Left lung (tissue), 14 donors: Measurements from ENCODE around the gene MAPT. TPM values are rescaled to one million over a fixed set of nuclear protein-coding genes. Genes with fewer than 3 reads are reported as not detected.

Experiments used
- ATAC-seq: fragments of 200-7000 bp; cut with Tn5 transposase; one replicate; pipeline ENCODE4 v1.9.1; 2020; ENCODE audit warnings: moderate library complexity
- DNase-seq, 4 donors: peaks; one replicate each; pipeline ENCODE4 v3.0.0-alpha.2; 2013 to 2020
- H3K27ac ChIP-seq, 2 donors: fragments of 200-600 bp; sonication (generic) in 1 of 2; one replicate each; pipeline versions ENCODE4 v1.5.0 to v1.8.0; 2020 to 2021
- H3K27me3 ChIP-seq, 2 donors: fragments of 200-600 bp; sonication (generic) in 1 of 2; one replicate each; pipeline versions ENCODE4 v1.5.0 to v1.8.0; 2020 to 2021
- H3K36me3 ChIP-seq, 2 donors: fragments of 200-600 bp; sonication (generic) in 1 of 2; one replicate each; pipeline versions ENCODE4 v1.5.0 to v1.8.0; 2020 to 2021
- H3K4me1 ChIP-seq, 2 donors: fragments of 200-600 bp; one replicate each; pipeline ENCODE4 v1.8.0; 2021
- H3K4me3 ChIP-seq, 2 donors: fragments of 200-600 bp; sonication (generic) in 1 of 2; one replicate each; pipeline versions ENCODE4 v1.5.0 to v1.8.0; 2020 to 2021; ENCODE audit warnings: mild to moderate bottlenecking in 1 of 2
- H3K9me3 ChIP-seq, 2 donors: fragments of 200-600 bp; sonication (generic) in 1 of 2; one replicate each; pipeline versions ENCODE4 v1.5.0 to v1.8.0; 2020 to 2021
- intact Hi-C, 2 donors: fragments of 100-400 bp; cut with DNase I; formaldehyde crosslinking; loops; one replicate each; pipeline versions ENCODE4 v1.11.2 to v1.14.2; 2022
- long read RNA-seq, 12 donors: library from polyadenylated mRNA in 2 of 12; unstranded in 2 of 12; transcript quantifications; one replicate each; pipeline ENCODE4 v2.0.0 and lab custom pipeline, GENCODE V29; 2019 to 2026
- polyA plus RNA-seq, 6 donors: library from polyadenylated mRNA; unstranded; fragments of 120-200 nt; gene quantifications; one replicate each; pipeline ENCODE4 v1.2.1, GENCODE V29; 2013; ENCODE audit not compliant: insufficient read length in 6 of 6
- total RNA-seq, 2 donors: library from RNA; stranded (reverse); fragmentation: NEBNext Ultra II Directional; extraction: Animal tissue kit (Norgen Biotek cat#: 25700); gene quantifications; one replicate each; pipeline ENCODE4 v1.2.1, GENCODE V29; 2021
- TF ChIP-seq, protein P1 (sequence below), 2 donors: fragments of 200-600 bp; sonication (generic) in 1 of 2; IDR thresholded peaks; one replicate each; pipeline versions ENCODE4 v1.5.0 to v1.8.0; 2021; ENCODE audit warnings: antibody characterized with exemption in 2 of 2
- donor health status: DM: no; HTN: yes; CAD: no.
- donor health status: DM: no; HTN: no; CAD: no.

MAPT gene
- total RNA-seq: 1 to 10 TPM in 1 of 2 donors, under 1 TPM in 1; 0.99 to 1.9 TPM
- 1 to 10 TPM; 4.0 to 7.7 (median 5.9) TPM for polyA plus RNA-seq
- long read RNA-seq, donor 1, full-length matches to known transcripts: 1 of 1 reads
- long read RNA-seq, donor 1, partial matches to known transcripts: 0 of 1 reads
- long read RNA-seq, donor 1, other reads (novel, unspliced or antisense): 0 of 1 reads
- long read RNA-seq, donor 2: 0 reads
- long read RNA-seq, donor 3, full-length matches to known transcripts: 1 of 1 reads
- long read RNA-seq, donor 3, partial matches to known transcripts: 0 of 1 reads
- long read RNA-seq, donor 3, other reads (novel, unspliced or antisense): 0 of 1 reads
- long read RNA-seq, donor 4, partial matches to known transcripts: 0 of 1 reads
- long read RNA-seq, donor 4, other reads (novel, unspliced or antisense): 1 of 1 reads
- long read RNA-seq, donor 5, full-length matches to known transcripts: 2 of 2 reads
- long read RNA-seq, donor 5, partial matches to known transcripts: 0 of 2 reads
- long read RNA-seq, donor 5, other reads (novel, unspliced or antisense): 0 of 2 reads
- long read RNA-seq, donor 6: 0 reads
- long read RNA-seq, donor 7, full-length matches to known transcripts: 1 of 1 reads
- long read RNA-seq, donor 7, partial matches to known transcripts: 0 of 1 reads
- long read RNA-seq, donor 7, other reads (novel, unspliced or antisense): 0 of 1 reads
- long read RNA-seq, donor 8, full-length matches to known transcripts: 2 of 2 reads
- long read RNA-seq, donor 8, partial matches to known transcripts: 0 of 2 reads
- long read RNA-seq, donor 8, other reads (novel, unspliced or antisense): 0 of 2 reads
- long read RNA-seq, donor 9: 0 reads
- long read RNA-seq, donor 10, partial matches to known transcripts: 0 of 1 reads
- long read RNA-seq, donor 10, other reads (novel, unspliced or antisense): 1 of 1 reads
- long read RNA-seq, donor 11: 0 reads
- long read RNA-seq, donor 12: 0 reads

DNA sequence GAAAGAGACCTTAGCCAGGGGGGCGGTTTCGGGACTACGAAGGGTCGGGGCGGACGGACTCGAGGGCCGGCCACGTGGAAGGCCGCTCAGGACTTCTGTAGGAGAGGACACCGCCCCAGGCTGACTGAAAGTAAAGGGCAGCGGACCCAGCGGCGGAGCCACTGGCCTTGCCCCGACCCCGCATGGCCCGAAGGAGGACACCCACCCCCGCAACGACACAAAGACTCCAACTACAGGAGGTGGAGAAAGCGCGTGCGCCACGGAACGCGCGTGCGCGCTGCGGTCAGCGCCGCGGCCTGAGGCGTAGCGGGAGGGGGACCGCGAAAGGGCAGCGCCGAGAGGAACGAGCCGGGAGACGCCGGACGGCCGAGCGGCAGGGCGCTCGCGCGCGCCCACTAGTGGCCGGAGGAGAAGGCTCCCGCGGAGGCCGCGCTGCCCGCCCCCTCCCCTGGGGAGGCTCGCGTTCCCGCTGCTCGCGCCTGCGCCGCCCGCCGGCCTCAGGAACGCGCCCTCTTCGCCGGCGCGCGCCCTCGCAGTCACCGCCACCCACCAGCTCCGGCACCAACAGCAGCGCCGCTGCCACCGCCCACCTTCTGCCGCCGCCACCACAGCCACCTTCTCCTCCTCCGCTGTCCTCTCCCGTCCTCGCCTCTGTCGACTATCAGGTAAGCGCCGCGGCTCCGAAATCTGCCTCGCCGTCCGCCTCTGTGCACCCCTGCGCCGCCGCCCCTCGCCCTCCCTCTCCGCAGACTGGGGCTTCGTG is at the start of gene MAPT:
TSS of gene MAPT (plus strand) at position 533 of the 763 bp plus-strand sequence. CDS start 67,784 bp downstream, outside the sequence.
- DNase-seq: peak; percentile 90 to 97 (median 94)
- no peaks in the 10 kb centered on the region for H3K9me3 ChIP-seq
- H3K27me3 ChIP-seq: peaks cover 40 to 88% of the 10 kb centered on the region in 2 donors
- ATAC-seq: peak; percentile 99
- peaks cover 9 to 33% of the 10 kb centered on the region in 2 donors for H3K4me1 ChIP-seq
- TF ChIP-seq, protein P1, sequence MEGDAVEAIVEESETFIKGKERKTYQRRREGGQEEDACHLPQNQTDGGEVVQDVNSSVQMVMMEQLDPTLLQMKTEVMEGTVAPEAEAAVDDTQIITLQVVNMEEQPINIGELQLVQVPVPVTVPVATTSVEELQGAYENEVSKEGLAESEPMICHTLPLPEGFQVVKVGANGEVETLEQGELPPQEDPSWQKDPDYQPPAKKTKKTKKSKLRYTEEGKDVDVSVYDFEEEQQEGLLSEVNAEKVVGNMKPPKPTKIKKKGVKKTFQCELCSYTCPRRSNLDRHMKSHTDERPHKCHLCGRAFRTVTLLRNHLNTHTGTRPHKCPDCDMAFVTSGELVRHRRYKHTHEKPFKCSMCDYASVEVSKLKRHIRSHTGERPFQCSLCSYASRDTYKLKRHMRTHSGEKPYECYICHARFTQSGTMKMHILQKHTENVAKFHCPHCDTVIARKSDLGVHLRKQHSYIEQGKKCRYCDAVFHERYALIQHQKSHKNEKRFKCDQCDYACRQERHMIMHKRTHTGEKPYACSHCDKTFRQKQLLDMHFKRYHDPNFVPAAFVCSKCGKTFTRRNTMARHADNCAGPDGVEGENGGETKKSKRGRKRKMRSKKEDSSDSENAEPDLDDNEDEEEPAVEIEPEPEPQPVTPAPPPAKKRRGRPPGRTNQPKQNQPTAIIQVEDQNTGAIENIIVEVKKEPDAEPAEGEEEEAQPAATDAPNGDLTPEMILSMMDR (IDR thresholded peaks at IDR 0.05): peak; percentile 93 to 96
- no peaks in the 10 kb centered on the region for H3K36me3 ChIP-seq
- H3K4me3 ChIP-seq: peak within 1 kb of the TSS; percentile 59 to 65
- intact Hi-C loops: no loop called here
- peak within 1 kb of the TSS in 1 of 2 donors; percentile 13 for H3K27ac ChIP-seq

DNA sequence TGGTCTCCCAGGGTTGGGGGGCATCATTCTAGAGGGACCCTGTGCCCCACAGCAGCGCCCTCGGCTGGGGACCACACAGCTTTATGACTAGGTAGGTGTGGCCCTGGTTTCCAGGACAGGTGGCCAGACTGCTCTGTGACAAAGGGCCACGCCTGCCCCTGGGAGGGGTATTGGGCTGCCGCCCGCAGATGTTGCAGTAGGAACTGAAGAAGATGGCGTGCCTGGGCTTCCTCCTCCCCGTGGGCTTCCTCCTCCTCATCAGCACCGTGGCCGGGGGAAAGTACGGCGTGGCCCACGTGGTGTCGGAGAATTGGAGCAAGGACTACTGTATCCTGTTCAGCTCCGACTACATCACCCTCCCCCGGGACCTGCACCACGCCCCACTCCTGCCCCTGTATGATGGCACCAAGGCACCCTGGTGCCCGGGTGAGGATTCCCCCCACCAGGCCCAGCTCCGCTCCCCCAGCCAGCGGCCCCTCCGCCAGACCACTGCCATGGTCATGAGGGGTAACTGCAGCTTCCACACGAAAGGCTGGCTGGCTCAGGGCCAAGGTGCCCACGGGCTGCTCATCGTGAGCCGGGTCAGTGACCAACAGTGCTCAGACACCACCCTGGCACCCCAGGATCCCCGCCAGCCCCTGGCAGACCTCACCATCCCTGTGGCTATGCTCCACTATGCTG is 49.5 kb upstream of the MAPT start, which contains the start of gene SPPL2C:
TSS of gene SPPL2C (plus strand) at position 187 of the 681 bp plus-strand sequence. CDS start at position 213, 26 bp downstream.
- Histone ChIP-seq H3K9me3 (no peaks in the 10 kb centered on the region), H3K4me1 (no peaks in the 10 kb centered on the region), H3K4me3 (no peak within 1 kb of the TSS), H3K27ac (no peak within 1 kb of the TSS), H3K36me3 (no peaks in the 10 kb centered on the region), H3K27me3 (peaks cover 0 to 14% of the 10 kb centered on the region in 2 donors)
- DNase-seq (no peak), ATAC-seq (no peak)
- TF ChIP-seq, protein P1 (IDR thresholded peaks at IDR 0.05): no peak
- intact Hi-C loops: no loop called here

GRCh38 chr17:45845376-45846185 is 48.8 kb upstream of the MAPT start:
- ATAC-seq (no peak), DNase-seq (no peak)
- Histone ChIP-seq H3K36me3 (no peaks in the 10 kb centered on the region), H3K4me3 (no peak overlapping the region), H3K4me1 (no peaks in the 10 kb centered on the region), H3K27me3 (peaks cover 0 to 14% of the 10 kb centered on the region in 2 donors), H3K27ac (no peak overlapping the region), H3K9me3 (no peaks in the 10 kb centered on the region)
- intact Hi-C loops: no loop called here
- TF ChIP-seq, protein P1 (IDR thresholded peaks at IDR 0.05): no peak

- intact Hi-C loops: no loop called here
- Histone ChIP-seq H3K9me3 (no peaks in the 10 kb centered on the region), H3K4me3 (no peak overlapping the region), H3K27ac (no peak overlapping the region), H3K4me1 (no peaks in the 10 kb centered on the region), H3K36me3 (no peaks in the 10 kb centered on the region), H3K27me3 (peaks cover 0 to 20% of the 10 kb centered on the region in 2 donors)
- no peak for ATAC-seq
- no peak for DNase-seq
- TF ChIP-seq, protein P1 (IDR thresholded peaks at IDR 0.05): no peak
Observed at GRCh38 chr17:45846223-45846622, 48.1 kb upstream of the MAPT start.
